ENCODE data around the gene PARVB. TPM values are rescaled to one million over a fixed set of nuclear protein-coding genes. Genes with fewer than 3 reads are reported as not detected.

Gene PARVB
- total and polyA plus RNA-seq, 2 of the 8 experiments (the other 6 are each of a cell fraction or from before 2014, with no cell fraction given), result 14.5 to 18.6 TPM

GRCh38 chr22:44005524-44005923 lies 18.6 kb upstream of the PARVB start (continued):
- TF ChIP-seq, protein P1, sequence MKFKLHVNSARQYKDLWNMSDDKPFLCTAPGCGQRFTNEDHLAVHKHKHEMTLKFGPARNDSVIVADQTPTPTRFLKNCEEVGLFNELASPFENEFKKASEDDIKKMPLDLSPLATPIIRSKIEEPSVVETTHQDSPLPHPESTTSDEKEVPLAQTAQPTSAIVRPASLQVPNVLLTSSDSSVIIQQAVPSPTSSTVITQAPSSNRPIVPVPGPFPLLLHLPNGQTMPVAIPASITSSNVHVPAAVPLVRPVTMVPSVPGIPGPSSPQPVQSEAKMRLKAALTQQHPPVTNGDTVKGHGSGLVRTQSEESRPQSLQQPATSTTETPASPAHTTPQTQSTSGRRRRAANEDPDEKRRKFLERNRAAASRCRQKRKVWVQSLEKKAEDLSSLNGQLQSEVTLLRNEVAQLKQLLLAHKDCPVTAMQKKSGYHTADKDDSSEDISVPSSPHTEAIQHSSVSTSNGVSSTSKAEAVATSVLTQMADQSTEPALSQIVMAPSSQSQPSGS (IDR thresholded peaks at IDR 0.05; ENCODE audit: low read length), result no peak
- no peak for TF ChIP-seq SP2 (IDR thresholded peaks at IDR 0.05; ENCODE audit: low read length)
